Tibial nerve (tissue), 4 donors: ENCODE results near the gene SLIT1.

ENCODE experiments used
- CTCF ChIP-seq, 5 experiments: fragments of 200-600 bp in 3 of 5; fragments of 450-650 bp in 2 of 5; sonication (generic) in 3 of 5; IDR thresholded peaks; one replicate each; pipeline ENCODE4 v1.5.1; 2016 to 2019; ENCODE audit warnings: antibody characterized with exemption in 5 of 5, mild to moderate bottlenecking in 3 of 5, moderate library complexity in 2 of 5
- EP300 ChIP-seq, 2 donors: sonication (generic); formaldehyde crosslinking; IDR thresholded peaks; one replicate each; pipeline ENCODE4 v1.6.1; 2017; ENCODE audit warnings: antibody characterized with exemption in 2 of 2, mild to moderate bottlenecking in 1 of 2
- POLR2A ChIP-seq, 2 donors: fragments of 450-650 bp; IDR thresholded peaks; one replicate each; pipeline ENCODE4 v1.6.1; 2017; ENCODE audit warnings: antibody characterized with exemption in 2 of 2, mild to moderate bottlenecking in 2 of 2, moderate library complexity in 2 of 2

GRCh38 chr10:97135464-97135863, 50.3 kb downstream of the SLIT1 start:
- TF ChIP-seq CTCF (IDR thresholded peaks at IDR 0.05) (no peak), POLR2A (IDR thresholded peaks at IDR 0.05) (no peak), EP300 (IDR thresholded peaks at IDR 0.05) (no peak)
